Neural cell (in vitro differentiated cells): ENCODE results near the gene BCL2. TPM values are rescaled to one million over a fixed set of nuclear protein-coding genes. Genes with fewer than 3 reads are reported as not detected.

Experiments
- H2AFZ ChIP-seq: fragments of 200-600, 300-800 bp; sonication (generic), shearing (Covaris generic); 2 replicates; pipeline ENCODE4 v1.6.0; 2014; ENCODE audit warnings: low read depth, mild to moderate bottlenecking, antibody characterized with exemption, low read length, moderate library complexity
- H3F3A ChIP-seq: fragments of 200-600 bp; shearing (Covaris generic); 2 replicates; pipeline ENCODE4 v1.6.1; 2016; ENCODE audit warnings: mild to moderate bottlenecking, moderate library complexity, mixed read lengths, antibody characterized with exemption, low read length; ENCODE audit not compliant: insufficient read depth, poor library complexity, severe bottlenecking
- H3K27ac ChIP-seq: fragments of 200-600, 300-800 bp; sonication (generic), shearing (Covaris generic); 2 replicates; pipeline ENCODE4 v1.5.1; 2014; ENCODE audit warnings: mild to moderate bottlenecking, low read length, moderate library complexity
- H3K27me3 ChIP-seq: fragments of 300-800, 200-600 bp; sonication (generic), shearing (Covaris generic); 2 replicates; pipeline ENCODE4 v1.6.0; 2014; ENCODE audit warnings: mild to moderate bottlenecking, low read depth, low read length, moderate library complexity; ENCODE audit not compliant: insufficient read depth
- H3K36me3 ChIP-seq: fragments of 300-800, 200-600 bp; sonication (generic), shearing (Covaris generic); 2 replicates; pipeline ENCODE4 v1.5.1; 2014; ENCODE audit warnings: mild to moderate bottlenecking, antibody characterized with exemption, low read length, moderate library complexity; ENCODE audit not compliant: insufficient read depth
- H3K4me2 ChIP-seq: fragments of 300-800, 200-600 bp; sonication (generic), shearing (Covaris generic); 2 replicates; pipeline ENCODE4 v1.6.0; 2014; ENCODE audit warnings: mild to moderate bottlenecking, low read length
- H3K4me3 ChIP-seq: fragments of 300-800, 200-600 bp; sonication (generic), shearing (Covaris generic); 2 replicates; pipeline ENCODE4 v1.5.1; 2014; ENCODE audit warnings: mild to moderate bottlenecking, low read length, moderate library complexity
- H3K79me2 ChIP-seq: fragments of 200-600 bp; shearing (Covaris generic); replicated peaks from 2 replicates; pipeline ENCODE4 v1.6.0; 2014; ENCODE audit warnings: mild to moderate bottlenecking, low read length, moderate library complexity; ENCODE audit not compliant: insufficient read depth
- H3K9ac ChIP-seq: fragments of 300-800, 200-600 bp; sonication (generic), shearing (Covaris generic); 2 replicates; pipeline ENCODE4 v1.6.1; 2016; ENCODE audit warnings: mild to moderate bottlenecking, low read length, mixed read lengths
- H3K9me2 ChIP-seq: fragments of 200-600 bp; shearing (Covaris generic); 2 replicates; pipeline ENCODE4 v1.6.1; 2016; ENCODE audit warnings: mild to moderate bottlenecking, low read length, mixed read lengths; ENCODE audit not compliant: insufficient read depth
- H3K9me3 ChIP-seq: fragments of 200-600, 300-800 bp; sonication (generic), shearing (Covaris generic); 2 replicates; pipeline ENCODE4 v1.6.1; 2016; ENCODE audit warnings: mild to moderate bottlenecking, mixed run types, low read length, moderate library complexity, mixed read lengths
- H4K20me1 ChIP-seq: fragments of 200-600 bp; shearing (Covaris generic); 2 replicates; pipeline ENCODE4 v1.6.1; 2016; ENCODE audit warnings: mild to moderate bottlenecking, mixed run types; ENCODE audit not compliant: insufficient read depth
- EP300 ChIP-seq: fragments of 450-650 bp; conservative IDR thresholded peaks from 2 replicates; pipeline ENCODE4 v1.6.1; 2014; ENCODE audit warnings: antibody characterized with exemption, mild to moderate bottlenecking, moderate library complexity; ENCODE audit not compliant: poor library complexity, severe bottlenecking
- EZH2 ChIP-seq: fragments of 200-600, 300-800 bp; shearing (Covaris generic), sonication (generic); IDR thresholded peaks from 2 replicates; pipeline ENCODE4 v1.6.1; 2014; ENCODE audit warnings: antibody characterized with exemption, low read length, borderline replicate concordance, mild to moderate bottlenecking; ENCODE audit not compliant: insufficient read depth, poor library complexity, severe bottlenecking
- MXI1 ChIP-seq: fragments of 450-650 bp; conservative IDR thresholded peaks from 2 replicates; pipeline ENCODE4 v1.6.1; 2014; ENCODE audit warnings: antibody characterized with exemption, mild to moderate bottlenecking; ENCODE audit not compliant: poor library complexity, severe bottlenecking
- POLR2AphosphoS5 ChIP-seq: IDR thresholded peaks from 2 replicates; pipeline ENCODE4 v1.6.1; 2012
- RAD21 ChIP-seq: fragments of 450-650 bp; conservative IDR thresholded peaks from 2 replicates; pipeline ENCODE4 v1.6.1; 2014; ENCODE audit warnings: antibody characterized with exemption, mild to moderate bottlenecking, moderate library complexity
- SMC3 ChIP-seq: fragments of 450-650 bp; conservative IDR thresholded peaks from 2 replicates; pipeline ENCODE4 v1.6.1; 2014; ENCODE audit warnings: antibody characterized with exemption, mild to moderate bottlenecking, moderate library complexity; ENCODE audit not compliant: poor library complexity
- TAF1 ChIP-seq: IDR thresholded peaks from 2 replicates; pipeline ENCODE4 v1.6.1; 2012; ENCODE audit warnings: low read depth
- polyA plus RNA-seq: library from polyadenylated mRNA; depleted of rRNA; stranded (reverse); fragments of >200 nt; gene quantifications from 2 replicates; pipeline ENCODE4 v1.2.3, GENCODE V29; 2014
- TF ChIP-seq, protein P1 (sequence below): fragments of 450-650 bp; IDR thresholded peaks from 2 replicates; pipeline ENCODE4 v1.5.1; 2014; ENCODE audit warnings: antibody characterized with exemption, mild to moderate bottlenecking, moderate library complexity; ENCODE audit not compliant: poor library complexity, severe bottlenecking
- TF ChIP-seq, protein P2 (sequence below): IDR thresholded peaks from 2 replicates; pipeline ENCODE4 v1.6.1; 2012; ENCODE audit warnings: borderline replicate concordance

The BCL2 gene
- polyA plus RNA-seq, 1 donor from 2014 or later = 3.4 TPM

DNA sequence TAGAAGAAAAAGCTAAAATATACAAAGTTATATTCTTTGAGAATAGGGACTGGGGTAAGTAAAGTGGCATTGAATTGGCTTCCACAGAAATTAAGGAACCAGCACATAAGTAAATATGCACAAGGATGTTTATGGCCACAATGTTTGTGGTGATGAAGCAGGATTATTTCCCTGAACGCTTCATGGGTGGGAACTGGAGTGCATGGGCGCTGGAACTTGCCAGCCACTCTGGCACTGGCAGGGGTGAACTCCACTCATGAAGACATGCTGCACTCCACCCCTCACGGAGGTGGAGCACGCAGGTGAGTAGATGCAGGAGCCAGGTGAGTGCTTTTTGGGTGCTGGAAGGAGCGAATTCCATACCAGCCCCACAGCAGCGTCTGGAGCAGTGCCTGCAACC is 94.1 kb downstream of the BCL2 start:
- no peak overlapping the region for H3K27ac ChIP-seq
- H3K36me3 ChIP-seq = no peaks in the 10 kb centered on the region
- H3K4me3 ChIP-seq = no peak overlapping the region
- no peaks in the 10 kb centered on the region for H3K9me3 ChIP-seq
- TF ChIP-seq EP300 (no peak), MXI1 (no peak), TAF1 (no peak), POLR2AphosphoS5 (no peak), RAD21 (no peak), EZH2 (no peak), SMC3 (no peak)
- TF ChIP-seq, protein P1, sequence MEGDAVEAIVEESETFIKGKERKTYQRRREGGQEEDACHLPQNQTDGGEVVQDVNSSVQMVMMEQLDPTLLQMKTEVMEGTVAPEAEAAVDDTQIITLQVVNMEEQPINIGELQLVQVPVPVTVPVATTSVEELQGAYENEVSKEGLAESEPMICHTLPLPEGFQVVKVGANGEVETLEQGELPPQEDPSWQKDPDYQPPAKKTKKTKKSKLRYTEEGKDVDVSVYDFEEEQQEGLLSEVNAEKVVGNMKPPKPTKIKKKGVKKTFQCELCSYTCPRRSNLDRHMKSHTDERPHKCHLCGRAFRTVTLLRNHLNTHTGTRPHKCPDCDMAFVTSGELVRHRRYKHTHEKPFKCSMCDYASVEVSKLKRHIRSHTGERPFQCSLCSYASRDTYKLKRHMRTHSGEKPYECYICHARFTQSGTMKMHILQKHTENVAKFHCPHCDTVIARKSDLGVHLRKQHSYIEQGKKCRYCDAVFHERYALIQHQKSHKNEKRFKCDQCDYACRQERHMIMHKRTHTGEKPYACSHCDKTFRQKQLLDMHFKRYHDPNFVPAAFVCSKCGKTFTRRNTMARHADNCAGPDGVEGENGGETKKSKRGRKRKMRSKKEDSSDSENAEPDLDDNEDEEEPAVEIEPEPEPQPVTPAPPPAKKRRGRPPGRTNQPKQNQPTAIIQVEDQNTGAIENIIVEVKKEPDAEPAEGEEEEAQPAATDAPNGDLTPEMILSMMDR = no peak
- TF ChIP-seq, protein P2, sequence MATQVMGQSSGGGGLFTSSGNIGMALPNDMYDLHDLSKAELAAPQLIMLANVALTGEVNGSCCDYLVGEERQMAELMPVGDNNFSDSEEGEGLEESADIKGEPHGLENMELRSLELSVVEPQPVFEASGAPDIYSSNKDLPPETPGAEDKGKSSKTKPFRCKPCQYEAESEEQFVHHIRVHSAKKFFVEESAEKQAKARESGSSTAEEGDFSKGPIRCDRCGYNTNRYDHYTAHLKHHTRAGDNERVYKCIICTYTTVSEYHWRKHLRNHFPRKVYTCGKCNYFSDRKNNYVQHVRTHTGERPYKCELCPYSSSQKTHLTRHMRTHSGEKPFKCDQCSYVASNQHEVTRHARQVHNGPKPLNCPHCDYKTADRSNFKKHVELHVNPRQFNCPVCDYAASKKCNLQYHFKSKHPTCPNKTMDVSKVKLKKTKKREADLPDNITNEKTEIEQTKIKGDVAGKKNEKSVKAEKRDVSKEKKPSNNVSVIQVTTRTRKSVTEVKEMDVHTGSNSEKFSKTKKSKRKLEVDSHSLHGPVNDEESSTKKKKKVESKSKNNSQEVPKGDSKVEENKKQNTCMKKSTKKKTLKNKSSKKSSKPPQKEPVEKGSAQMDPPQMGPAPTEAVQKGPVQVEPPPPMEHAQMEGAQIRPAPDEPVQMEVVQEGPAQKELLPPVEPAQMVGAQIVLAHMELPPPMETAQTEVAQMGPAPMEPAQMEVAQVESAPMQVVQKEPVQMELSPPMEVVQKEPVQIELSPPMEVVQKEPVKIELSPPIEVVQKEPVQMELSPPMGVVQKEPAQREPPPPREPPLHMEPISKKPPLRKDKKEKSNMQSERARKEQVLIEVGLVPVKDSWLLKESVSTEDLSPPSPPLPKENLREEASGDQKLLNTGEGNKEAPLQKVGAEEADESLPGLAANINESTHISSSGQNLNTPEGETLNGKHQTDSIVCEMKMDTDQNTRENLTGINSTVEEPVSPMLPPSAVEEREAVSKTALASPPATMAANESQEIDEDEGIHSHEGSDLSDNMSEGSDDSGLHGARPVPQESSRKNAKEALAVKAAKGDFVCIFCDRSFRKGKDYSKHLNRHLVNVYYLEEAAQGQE = no peak
- H3K27me3 ChIP-seq = no peaks in the 10 kb centered on the region
- no peaks in the 10 kb centered on the region for H4K20me1 ChIP-seq
- no peaks in the 10 kb centered on the region for H3K9me2 ChIP-seq
- H3K4me2 ChIP-seq = no peak overlapping the region
- H3F3A ChIP-seq = no peaks in the 10 kb centered on the region
- H3K9ac ChIP-seq = no peak overlapping the region
- H3K79me2 ChIP-seq = no peaks in the 10 kb centered on the region
- no peak overlapping the region for H2AFZ ChIP-seq

DNA sequence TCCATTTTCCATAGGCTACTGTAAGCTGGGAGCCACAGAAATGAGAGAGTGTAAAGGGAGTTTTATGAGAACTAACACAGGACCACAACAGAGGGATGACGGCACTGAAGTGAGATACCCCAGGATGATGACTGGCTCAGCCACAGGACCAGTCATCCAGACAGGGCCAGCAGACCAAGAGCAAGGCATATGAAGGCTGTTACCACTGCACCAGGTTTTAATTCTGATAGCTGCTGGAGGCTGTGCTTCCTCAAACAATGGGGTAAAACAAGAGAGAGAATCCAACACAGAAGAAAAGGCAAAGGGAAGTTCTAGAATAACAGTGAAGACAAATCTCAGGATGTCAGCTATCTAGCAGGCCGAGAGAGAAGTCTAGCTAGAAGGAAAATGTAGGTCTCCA is 94.9 kb downstream of the BCL2 start:
- TF ChIP-seq POLR2AphosphoS5 = no peak
- TF ChIP-seq MXI1 = no peak
- TF ChIP-seq EP300 = no peak
- no peak for TF ChIP-seq EZH2
- TF ChIP-seq, protein P1 = no peak
- no peak for TF ChIP-seq RAD21
- no peak for TF ChIP-seq TAF1
- TF ChIP-seq, protein P2 = no peak
- TF ChIP-seq SMC3 = no peak
- Histone ChIP-seq H3K9me2 (no peaks in the 10 kb centered on the region), H3K4me2 (no peak overlapping the region), H3K27ac (no peak overlapping the region), H3K79me2 (no peaks in the 10 kb centered on the region), H3K36me3 (no peaks in the 10 kb centered on the region), H2AFZ (no peak overlapping the region), H3K9ac (no peak overlapping the region), H3K27me3 (no peaks in the 10 kb centered on the region), H4K20me1 (no peaks in the 10 kb centered on the region), H3F3A (no peaks in the 10 kb centered on the region), H3K4me3 (no peak overlapping the region), H3K9me3 (no peaks in the 10 kb centered on the region)
